HG03565 (cell line): ENCODE data around the gene SERPINI1.

Source experiments
- ATAC-seq: cut with Tn5 transposase; IDR thresholded peaks from one replicate; pipeline ENCODE4 v1.9.1; 2021; ENCODE audit warnings: mild to moderate bottlenecking, moderate library complexity; ENCODE audit not compliant: unreplicated experiment

SERPINI1 gene

DNA sequence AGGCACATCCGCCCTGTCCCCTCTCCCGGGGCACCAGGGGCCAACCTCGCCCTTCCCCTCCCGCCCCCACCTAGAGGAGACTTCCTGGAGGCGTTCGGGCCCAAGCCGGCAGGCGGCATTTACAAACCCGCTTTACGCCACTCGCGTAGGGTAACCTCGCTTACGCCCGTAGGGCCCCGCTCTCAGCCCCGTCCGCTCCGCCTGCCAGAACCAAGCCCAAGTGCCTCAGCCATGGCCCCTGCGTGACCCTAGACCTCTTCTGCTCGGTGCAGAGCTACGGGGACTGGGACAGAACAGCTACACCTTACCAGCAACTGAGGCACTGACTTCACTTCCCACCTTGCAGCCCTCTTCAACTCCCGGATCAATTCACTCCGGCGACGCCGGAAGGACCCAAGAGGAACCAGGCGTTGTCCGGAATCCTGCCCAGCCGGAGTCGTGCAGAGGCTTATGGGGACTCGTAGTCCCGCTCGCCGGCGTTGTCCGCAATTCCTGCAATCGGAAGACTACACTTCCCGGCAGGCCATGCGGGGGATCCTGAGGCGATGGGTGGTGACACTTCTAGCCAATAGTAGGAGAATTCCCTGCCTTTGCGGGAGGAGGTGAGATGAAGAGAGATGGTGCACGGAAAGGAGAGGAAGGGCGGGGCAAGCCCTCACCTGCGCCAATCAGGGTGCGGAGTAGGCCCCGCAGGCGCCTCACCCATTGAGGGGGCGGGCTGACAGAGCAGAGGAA lies 856 bp upstream of the SERPINI1 start, which contains the start of gene PDCD10:
PDCD10 (minus strand) TSS at position 395 of the 735 bp plus-strand sequence. CDS start 14,735 bp downstream, outside the sequence.
- peak; percentile 87 for ATAC-seq

DNA sequence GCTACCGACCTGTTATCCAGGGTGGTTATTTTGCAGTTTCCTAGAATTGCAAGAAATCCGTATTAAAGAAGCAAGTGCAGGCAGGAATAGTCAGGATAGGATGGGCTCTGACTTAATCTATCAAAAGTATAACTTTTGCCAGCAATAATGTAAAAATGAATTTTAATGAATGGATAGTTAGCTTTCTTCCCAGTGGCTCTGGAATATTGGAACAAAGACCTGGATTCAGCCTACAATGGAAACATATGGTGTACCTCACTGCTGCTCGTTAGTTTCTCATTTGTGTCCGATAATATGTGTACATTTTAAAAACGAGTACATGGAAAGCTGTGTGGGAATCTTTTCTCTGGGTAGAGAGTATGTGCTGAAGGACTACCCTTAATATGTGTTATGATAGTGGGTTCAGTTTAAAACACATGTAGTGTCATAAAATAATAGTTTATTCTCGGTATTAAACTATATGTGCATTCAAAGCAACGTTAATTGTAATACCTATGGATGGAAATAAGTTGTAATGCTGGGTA lies 805 bp downstream of the SERPINI1 start:
- ATAC-seq: no peak

DNA sequence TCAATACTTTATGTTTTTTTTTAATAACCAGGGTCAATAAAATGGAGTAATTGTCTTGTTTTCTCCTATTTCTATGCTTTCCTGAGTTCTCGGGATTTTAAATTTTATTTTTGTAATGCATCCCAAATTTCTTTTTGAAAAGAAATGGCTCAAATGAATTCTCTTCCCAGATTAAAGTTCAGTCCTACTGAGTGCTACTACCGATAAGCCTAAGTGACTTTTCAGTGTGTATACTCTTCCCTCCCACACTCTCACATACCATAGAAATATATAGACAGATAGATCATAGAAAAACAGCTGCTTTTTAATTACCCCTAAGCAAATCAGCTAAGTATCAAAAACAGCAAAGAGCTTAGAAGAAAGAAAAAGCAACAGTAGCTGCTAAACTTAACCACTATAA lies 1.5 kb downstream of the SERPINI1 start:
- ATAC-seq: no peak

DNA sequence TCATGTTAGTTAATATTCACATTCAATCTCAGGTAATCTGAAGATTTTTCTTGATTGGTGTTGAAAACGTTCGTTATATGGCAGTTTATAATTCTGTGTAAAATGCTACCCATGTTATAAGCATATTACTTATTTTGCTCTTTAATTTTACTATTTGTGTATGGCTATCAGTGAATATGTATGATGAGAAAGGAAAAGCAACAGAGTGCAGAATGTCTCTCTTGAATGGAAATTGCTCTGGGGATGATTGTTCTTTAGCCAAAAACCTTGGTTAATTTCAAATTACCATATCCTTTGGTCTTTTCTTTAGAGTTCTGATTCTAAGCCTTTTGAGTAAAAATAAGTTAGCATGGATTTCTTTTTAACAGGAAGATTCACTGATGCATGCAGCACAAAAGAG lies 2.5 kb downstream of the SERPINI1 start:
- ATAC-seq: no peak

DNA sequence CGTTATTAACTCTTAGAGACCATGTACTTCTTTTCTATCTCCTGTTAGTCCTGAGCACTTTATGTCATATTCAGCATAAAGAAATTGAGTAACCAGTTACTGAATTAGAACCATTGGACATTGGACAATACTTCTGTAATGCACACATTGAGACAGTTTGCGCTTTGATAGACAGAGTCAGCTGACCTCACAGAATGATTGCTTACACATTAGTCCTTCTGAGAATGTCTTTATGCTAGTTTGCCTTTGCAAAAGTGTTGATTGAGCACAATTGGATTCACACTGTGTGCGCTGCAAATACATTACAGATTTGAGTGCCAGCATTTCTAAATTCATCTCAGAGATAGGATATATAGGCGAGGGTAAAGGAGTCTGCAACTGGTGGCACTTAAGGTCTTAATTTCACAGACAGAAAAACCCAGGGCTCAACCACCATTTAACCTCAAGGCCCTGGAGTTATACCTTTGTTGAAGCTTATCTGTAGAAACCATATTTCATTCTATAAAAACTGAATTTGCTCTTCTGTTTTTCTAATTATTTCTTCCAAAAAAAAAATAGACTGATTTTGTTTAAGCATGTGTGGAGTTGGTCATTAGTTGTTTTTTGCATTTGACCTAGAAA lies 3.8 kb downstream of the SERPINI1 start:
- no peak for ATAC-seq

DNA sequence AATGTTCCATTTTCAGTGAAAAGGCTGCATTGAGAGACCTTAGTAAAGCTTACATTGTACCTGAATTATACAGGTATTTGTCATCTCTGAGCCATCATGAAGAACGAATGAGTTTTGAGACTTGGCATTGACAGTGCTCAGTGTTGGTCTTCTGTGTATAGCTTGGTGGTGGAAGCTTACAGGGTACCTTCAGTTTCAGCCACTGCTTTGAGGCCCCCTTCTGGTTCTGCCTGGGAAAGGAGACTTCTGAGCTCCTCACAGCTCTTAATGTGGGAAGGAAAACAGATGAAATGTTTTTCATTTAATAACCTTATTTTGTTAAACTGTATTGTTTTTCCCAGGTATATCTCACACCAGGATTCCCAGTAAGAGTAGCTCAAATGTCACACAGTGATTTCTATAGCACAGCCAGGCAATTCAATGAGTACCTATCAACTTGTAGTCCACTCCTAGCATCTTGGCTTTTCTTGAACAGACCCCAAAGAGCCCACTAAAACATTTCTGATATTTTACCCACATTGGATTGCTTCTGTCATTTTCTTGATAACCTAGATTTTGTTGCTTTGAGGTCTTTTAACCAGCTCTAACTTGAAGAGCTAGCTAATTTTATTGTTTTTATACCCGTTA lies 5.6 kb downstream of the SERPINI1 start:
- peak; percentile 94 for ATAC-seq

DNA sequence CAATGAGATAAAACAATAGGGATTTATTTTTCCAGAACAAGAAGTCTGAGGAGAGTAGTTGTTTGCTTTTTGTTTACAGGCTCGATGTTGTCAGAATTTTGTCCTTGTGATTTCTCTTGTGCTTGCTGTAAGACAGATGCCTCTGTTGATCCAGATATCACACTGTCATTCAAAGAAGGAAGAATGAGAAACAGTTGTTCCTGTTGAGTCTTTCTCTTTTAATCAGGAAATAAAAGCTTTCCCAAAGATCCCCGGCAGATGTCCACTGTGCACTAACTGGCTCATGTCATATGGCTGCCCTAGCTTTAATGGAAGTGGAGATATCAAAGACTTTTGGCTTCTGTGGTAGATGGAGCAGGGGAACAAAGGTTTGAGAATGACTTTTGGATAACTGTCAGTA lies 6.8 kb downstream of the SERPINI1 start:
- no peak for ATAC-seq

DNA sequence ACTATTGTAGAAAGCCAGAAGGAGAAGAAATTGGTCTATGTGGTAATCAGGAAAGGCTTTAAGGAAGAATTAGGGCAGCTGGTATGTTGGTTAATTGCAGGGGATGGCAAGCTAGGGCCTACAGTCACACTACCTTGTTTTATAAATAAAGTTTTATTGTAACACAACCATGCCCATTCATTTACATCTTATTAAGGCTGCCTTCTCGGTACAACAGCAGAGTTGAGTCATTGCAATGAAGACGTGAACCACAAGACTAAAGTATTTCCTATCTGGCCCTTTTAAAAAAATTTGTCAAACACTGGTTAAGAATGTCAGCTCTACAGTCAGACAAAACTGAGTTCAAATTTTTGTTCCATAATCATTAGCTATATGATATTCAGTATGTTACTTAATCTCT lies 8.3 kb downstream of the SERPINI1 start:
- ATAC-seq: no peak

DNA sequence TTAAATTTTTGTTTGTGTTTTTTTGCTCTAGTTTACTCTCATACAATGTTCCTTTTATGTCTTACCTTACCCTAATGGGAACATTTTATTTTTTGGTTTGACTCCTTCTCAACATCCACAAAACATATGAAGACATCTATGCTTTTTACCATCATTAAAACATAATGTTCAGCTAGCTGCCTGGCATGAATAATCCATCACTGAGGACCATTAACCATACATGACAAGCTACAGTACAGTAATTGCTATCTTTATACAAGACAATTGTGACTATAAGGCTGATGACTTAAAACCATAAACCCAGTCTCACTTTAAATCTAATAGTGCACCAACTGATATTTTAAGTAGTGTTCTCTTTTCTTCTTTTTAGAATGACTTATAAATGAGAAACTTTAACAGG lies 13.7 kb downstream of the SERPINI1 start:
- no peak for ATAC-seq

DNA sequence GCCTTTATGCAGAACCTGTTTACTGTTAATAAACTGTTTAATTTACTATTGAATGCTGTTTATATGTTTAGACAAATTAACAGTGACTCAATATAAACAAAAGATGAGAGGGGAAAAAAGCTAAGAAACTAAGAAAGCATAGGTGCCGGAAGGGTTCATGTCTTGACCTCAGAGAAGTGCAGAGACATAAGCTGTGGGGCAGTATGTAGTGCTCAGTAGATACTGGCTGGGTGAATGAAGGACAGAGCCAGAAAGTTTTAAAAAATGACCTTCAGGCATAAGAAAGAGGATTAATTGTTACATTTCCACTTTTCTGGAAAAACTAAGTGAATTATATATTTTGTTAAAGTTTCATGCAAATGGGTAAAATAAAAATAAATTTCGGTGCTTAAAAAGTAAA lies 14.2 kb downstream of the SERPINI1 start:
- ATAC-seq: no peak

DNA sequence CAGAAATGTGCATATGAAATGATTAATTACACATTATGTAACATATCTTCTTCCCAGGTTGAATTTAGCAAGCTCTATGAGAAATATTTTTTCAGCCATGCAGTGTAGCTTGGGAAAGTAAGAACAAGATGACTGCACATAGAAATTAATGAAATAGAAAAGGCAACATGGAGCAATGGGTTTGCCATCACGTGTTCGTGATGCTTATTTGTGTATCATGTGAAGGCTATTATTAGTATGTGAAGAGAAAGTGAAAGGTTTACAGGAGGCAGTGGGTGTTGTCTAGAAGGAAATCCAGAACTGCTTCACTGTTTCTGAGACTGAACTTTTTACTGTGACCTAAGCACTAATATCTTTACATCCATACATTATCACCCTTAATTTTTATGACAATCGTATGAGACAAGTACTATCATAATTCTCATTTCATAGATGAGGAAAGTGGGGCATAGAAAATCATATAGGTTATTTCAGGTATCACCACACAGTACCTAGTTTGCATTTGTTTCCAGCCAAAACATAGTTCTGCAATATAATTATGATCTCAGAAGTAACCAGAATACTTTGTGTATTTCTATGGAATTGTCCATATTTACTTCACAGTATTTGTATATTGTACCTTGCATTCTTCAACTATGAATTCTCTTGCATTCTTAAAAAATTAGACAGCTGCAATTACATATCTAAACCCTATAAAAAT lies 14.9 kb downstream of the SERPINI1 start:
- ATAC-seq: peak; percentile 99

DNA sequence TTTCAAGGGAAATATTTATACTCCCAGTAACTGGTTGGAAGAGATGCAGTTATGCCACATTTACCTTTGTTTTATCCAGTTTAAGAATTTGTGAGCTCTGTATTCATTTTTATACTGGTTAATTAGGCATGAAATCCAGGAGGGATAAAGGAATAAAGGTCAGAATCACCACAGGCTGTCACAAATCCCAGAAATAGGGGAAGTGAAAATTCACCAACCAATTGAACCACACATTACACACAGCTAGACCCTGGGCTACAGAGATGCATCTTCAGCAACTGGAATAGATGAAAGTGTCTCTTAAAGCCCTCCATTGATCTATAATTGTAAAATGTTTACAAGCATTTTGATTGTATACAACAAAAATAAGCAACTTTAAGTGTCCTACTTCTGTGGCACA lies 18.5 kb downstream of the SERPINI1 start:
- no peak for ATAC-seq

DNA sequence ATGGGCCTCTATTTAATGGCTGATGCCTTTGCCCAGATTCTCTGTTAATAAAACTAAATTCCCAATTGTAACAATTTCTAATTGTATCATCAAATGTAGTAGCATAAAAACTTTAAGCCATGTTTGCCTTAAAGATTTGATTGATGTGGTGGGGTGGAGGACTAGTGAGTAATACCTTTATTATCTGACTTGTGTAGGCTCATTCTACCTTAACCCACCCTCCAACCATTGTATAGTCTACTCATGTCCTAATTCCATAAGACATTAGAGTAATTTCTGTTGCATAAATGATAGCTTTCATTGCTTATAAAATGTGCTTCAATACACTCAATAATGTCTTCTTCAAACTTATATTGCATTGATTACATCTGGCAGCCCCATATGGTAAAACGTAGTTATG lies 25.8 kb downstream of the SERPINI1 start:
- ATAC-seq: no peak

DNA sequence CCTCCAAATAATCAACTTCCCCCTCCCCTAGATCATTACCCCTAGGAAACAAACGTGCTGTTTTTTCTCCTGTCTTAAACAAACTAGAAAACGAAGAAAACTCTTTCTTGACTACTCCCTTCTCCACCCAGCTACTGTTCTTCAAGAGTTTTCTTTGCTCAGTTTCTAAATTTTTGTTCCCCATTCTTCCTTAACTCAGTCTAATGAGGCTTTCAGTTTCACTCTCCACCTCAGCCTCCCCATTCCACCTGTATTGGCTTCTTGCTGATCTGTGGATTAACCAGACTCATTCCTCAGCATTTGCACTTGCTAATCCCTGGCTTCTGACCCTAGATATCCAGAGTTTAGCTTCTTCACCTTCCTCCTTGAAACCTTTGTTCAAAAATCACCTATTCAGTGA lies 26.8 kb downstream of the SERPINI1 start:
- no peak for ATAC-seq

DNA sequence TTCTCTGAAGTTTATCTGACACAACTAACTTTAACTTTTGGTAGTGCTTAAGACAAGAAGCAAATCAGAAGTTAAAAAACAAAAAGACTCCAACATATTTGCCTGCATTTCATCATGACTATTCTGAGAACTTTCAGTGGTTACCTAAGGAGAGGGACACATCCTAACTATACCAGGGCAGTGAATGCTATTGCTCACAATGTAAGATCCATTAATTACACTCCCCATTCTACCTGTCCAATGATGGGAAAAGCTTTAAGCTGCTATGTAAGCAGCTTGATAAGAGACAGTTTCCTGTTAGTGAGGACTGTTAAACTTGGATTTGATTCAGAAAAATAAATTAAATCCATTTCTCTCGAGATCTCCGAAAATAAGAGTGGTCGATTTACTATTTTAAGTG lies 37.5 kb downstream of the SERPINI1 start:
- ATAC-seq: peak; percentile 24

DNA sequence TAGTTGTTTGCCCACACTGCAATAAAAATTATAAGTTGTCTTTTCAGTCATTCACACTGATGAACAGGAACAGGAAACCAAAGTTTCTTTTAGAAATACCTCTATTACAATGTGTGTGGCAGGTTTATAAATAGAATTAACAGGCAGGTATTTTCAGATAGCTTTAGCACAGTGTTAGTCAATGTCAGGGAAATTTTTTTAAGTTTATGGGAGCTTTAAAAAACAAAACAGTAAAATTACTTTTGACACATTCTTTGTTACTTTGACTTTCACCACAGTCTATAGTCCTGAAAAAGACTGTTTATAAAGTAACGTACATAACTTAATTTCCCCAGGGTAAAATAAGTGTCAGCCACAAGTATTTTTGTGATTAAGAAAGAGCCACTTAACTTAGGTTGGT lies 38.1 kb downstream of the SERPINI1 start:
- ATAC-seq: peak; percentile 91

DNA sequence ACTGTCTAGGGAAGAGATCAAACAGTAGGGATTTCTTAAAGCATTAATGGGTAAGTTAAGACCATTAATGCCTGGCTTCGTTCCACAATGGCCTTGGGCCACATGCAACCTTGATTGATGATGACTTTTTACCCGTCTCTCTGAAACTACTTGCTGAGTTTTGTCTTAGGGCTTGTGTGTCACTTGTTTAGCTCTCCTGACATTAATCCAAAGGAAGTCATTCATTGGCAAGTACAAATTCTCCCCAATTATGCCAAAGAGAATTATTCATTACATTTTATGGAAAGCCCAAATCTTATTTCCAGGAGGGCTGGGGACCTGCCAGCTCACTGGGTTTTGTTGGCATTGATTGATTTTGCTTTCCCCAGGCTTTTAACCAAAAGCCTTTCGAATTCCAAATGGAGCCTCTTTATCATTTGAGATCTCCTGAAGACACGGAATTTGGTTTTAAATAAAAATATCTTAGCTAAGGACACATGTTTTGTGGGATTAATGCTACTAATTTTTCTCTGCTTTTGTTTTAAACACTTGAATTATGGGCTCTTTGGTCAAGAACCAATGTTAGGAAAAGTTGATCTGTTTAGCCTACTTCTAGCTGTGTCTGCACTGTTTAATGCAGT lies 40.7 kb downstream of the SERPINI1 start:
- ATAC-seq: no peak

DNA sequence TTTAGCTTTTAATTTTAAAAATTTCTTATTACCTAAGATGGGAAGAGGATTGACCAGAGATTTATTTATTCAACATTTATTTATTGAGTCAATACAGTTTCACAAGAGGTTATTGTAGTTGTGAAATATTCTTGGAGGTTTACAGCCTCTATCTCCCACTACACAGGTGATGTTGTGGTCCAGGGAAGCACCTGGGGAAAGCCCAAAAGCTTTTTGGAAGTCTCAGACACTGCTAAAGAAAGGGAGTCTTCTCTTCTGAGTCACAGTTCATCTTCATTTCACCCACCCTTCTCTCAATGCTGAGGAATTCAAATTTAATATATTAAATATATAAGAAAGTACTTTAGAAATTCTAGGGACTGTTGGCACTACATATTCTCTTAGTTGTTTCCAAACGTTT lies 41.8 kb downstream of the SERPINI1 start:
- no peak for ATAC-seq

DNA sequence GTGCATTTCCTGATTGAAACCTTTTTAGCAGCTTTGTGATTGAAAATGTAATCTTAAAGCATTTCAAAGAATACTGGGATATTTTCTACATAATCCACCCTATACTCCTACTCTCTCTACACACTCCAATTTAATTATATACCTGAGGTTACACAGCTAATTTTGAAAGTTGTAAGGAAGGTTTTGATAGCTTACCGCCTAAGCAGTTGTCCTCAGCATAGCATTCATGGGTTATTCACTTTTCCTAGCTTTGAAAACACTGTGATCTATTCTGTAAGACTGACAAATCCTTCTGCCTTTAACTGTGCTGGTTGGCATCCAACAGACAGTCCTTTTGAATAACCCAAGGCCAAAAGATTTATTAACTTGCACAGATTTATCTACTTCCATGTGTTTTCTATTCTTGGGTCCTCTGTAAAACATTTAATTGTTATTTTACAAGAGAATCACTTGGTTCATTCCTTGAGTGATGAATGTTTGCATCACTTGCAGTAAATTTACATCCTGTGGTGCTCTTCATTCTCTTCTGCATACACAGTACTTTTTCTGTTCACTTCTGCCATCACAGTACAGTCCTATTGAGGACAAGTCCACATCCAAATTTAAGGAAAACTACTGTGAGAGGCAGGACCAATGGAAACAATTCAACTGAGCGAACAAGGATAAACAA lies 44.8 kb downstream of the SERPINI1 start:
- ATAC-seq: no peak

DNA sequence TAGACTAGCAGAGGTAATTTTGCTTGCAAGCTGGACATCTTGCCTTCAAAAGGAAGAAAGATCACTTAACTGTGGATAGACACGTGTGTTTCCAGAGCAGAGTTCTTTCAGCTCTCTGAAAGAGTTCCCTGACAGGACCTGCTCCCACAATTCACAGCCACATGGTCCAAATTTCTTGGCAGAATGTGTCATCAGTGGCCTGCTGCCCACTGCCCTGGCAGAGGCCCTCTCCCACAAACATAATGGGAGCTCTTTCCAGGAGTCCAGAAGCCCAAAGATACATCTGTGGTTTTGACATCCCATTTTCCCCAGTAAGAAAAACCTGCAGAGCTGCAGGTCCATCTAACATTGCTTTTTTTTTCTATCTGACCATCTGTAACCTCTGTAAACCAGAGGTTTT lies 48.3 kb downstream of the SERPINI1 start:
- ATAC-seq: no peak
